Sigmoid colon (tissue), 4 donors: ENCODE measurements around the gene USH2A.

Experiments used
- EP300 ChIP-seq, 4 donors: sonication (generic); formaldehyde crosslinking; IDR thresholded peaks; one replicate each; pipeline ENCODE4 v1.6.1; 2017; ENCODE audit warnings: antibody characterized with exemption in 4 of 4
- POLR2A ChIP-seq, 2 donors: fragments of 450-650 bp; IDR thresholded peaks; one replicate each; pipeline ENCODE4 v1.6.1; 2016; ENCODE audit warnings: antibody characterized with exemption in 2 of 2, mild to moderate bottlenecking in 2 of 2, moderate library complexity in 2 of 2
- POLR2AphosphoS5 ChIP-seq, 4 donors: sonication (generic); formaldehyde crosslinking; IDR thresholded peaks; one replicate each; pipeline ENCODE4 v1.6.1; 2017; ENCODE audit warnings: antibody characterized with exemption in 4 of 4
- TF ChIP-seq, protein P1 (sequence below), 4 experiments: fragments of 450-650 bp in 3 of 4; fragments of 200-600 bp in 1 of 4; IDR thresholded peaks; one replicate each; pipeline ENCODE4 v1.5.1; 2016 to 2019; ENCODE audit warnings: antibody characterized with exemption in 4 of 4, mild to moderate bottlenecking in 3 of 4, moderate library complexity in 2 of 4

DNA sequence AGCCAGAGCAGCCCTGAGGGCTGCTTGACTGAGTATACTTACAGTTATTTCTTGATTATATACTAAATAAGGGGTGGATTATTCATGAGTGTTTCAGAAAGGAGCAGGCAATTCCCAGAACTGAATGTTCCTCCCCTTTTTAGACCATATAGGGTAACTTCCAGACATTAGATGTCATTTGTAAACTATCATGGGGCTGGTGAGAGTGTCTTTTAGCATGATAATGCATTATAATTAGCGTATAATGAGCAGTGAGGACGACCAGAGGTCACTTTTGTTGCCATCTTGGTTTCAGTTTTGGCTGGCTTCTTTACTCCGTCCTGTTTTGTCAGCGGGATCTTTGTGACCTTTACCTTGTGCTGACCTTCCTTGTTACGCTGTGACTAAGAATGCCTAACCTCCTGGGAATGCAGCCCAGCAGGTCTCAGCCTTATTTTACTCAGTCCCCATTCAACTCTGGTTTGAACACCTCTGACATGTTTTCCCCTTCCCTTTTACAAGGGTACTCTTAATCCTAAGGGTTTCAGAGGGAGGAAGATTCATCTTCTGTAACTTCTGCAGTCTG, 840.0 kb downstream of the USH2A start:
- TF ChIP-seq EP300 (IDR thresholded peaks at IDR 0.05) (no peak), POLR2A (IDR thresholded peaks at IDR 0.05) (no peak), POLR2AphosphoS5 (IDR thresholded peaks at IDR 0.05) (no peak)
- TF ChIP-seq, protein P1, sequence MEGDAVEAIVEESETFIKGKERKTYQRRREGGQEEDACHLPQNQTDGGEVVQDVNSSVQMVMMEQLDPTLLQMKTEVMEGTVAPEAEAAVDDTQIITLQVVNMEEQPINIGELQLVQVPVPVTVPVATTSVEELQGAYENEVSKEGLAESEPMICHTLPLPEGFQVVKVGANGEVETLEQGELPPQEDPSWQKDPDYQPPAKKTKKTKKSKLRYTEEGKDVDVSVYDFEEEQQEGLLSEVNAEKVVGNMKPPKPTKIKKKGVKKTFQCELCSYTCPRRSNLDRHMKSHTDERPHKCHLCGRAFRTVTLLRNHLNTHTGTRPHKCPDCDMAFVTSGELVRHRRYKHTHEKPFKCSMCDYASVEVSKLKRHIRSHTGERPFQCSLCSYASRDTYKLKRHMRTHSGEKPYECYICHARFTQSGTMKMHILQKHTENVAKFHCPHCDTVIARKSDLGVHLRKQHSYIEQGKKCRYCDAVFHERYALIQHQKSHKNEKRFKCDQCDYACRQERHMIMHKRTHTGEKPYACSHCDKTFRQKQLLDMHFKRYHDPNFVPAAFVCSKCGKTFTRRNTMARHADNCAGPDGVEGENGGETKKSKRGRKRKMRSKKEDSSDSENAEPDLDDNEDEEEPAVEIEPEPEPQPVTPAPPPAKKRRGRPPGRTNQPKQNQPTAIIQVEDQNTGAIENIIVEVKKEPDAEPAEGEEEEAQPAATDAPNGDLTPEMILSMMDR (IDR thresholded peaks at IDR 0.05) = no peak
